ENCODE results near the gene GAL3ST3.

- TF ChIP-seq ZBTB33 (IDR thresholded peaks at IDR 0.05) (no peak), CTCF (IDR thresholded peaks at IDR 0.05 in 2 of 3, conservative IDR thresholded peaks at IDR 0.05 in 1 of 3; ENCODE audit: control insufficient read depth in 2 of 3, extremely low read depth in 1 of 3, insufficient read depth in 1 of 3, low read depth in 3 of 3, low read length in 3 of 3) (no peak), TCF7 (IDR thresholded peaks at IDR 0.05; ENCODE audit: borderline replicate concordance) (no peak), POLR2A (IDR thresholded peaks at IDR 0.05; ENCODE audit: low read depth, low read length) (no peak), USF2 (IDR thresholded peaks at IDR 0.05; ENCODE audit: borderline replicate concordance, low read depth, low read length) (no peak), ZNF274 (IDR thresholded peaks at IDR 0.05; ENCODE audit: insufficient read depth, insufficient read length) (no peak), ZNF622 (IDR thresholded peaks at IDR 0.05) (no peak)
These were observed 3.7 kb upstream of the GAL3ST3 start for GRCh38 chr11:66052664-66052982.
